Astrocyte of the spinal cord (primary cell): ENCODE measurements around the gene TBL3.
"Not testable (repeated sequence)": the region's sequence is repeated elsewhere in the genome, so short reads cannot be mapped to it uniquely, and the experiment has no call there.

Source experiments
- DNase-seq: peaks from one replicate; pipeline ENCODE4 v3.0.0; 2011; ENCODE audit warnings: low read depth, low spot score
- H3K4me3 ChIP-seq: 2 replicates; pipeline ENCODE4 v1.5.1; 2011; ENCODE audit warnings: low read depth, mild to moderate bottlenecking, low read length, moderate library complexity
- CTCF ChIP-seq: IDR thresholded peaks from 2 replicates; pipeline ENCODE4 v1.5.1; 2012; ENCODE audit warnings: low read depth, mild to moderate bottlenecking, low read length, inconsistent platforms
- in situ Hi-C: cut with HindIII; loops from 2 replicates; pipeline ENCODE4 v1.10.0; 2017; ENCODE audit warnings: low sequenced_read_pairs

The TBL3 gene

GRCh38 chr16:1938910-1939309 is 32.9 kb upstream of the TBL3 start:
- DNase-seq, result no peak
- H3K4me3 ChIP-seq, result no peak overlapping the region
- in situ Hi-C loops, result no loop called here
- TF ChIP-seq CTCF, result no peak

DNA sequence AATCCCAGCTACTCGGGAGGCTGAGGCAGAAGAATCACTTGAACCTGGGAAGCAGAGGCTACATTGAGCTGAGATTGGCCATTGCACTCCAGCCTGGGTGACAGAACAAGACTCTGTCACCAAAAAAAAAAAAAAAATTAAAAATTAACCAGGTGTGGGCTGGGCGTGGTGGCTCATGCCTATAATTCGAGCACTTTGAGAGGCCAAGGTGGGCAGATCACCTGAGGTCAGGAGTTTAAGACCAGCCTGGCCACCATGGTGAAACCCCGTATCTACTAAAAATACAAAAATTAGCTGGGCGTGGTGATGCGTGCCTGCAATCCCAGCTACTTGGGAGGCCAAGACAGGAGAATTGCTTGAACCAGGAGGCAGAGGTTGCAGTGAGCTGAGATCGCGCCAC is 32.0 kb upstream of the TBL3 start:
- H3K4me3 ChIP-seq, in situ Hi-C loops, DNase-seq: not testable (repeated sequence)

- H3K4me3 ChIP-seq, result no peak overlapping the region
- no peak for TF ChIP-seq CTCF
- in situ Hi-C loops, result no loop called here
- DNase-seq, result no peak
Measured at GRCh38 chr16:1940273-1941161, 31.3 kb upstream of the TBL3 start.

GRCh38 chr16:1941162-1942046 is 30.4 kb upstream of the TBL3 start:
- TF ChIP-seq CTCF, result peak; percentile 35
- in situ Hi-C loops, result no loop called here
- DNase-seq, result peak; percentile 74
- peak overlapping the region; percentile 86 for H3K4me3 ChIP-seq

GRCh38 chr16:1942047-1942809 is 29.6 kb upstream of the TBL3 start:
- no peak for TF ChIP-seq CTCF
- no peak for DNase-seq
- peak overlapping the region; percentile 86 for H3K4me3 ChIP-seq
- in situ Hi-C loops, result no loop called here

DNA sequence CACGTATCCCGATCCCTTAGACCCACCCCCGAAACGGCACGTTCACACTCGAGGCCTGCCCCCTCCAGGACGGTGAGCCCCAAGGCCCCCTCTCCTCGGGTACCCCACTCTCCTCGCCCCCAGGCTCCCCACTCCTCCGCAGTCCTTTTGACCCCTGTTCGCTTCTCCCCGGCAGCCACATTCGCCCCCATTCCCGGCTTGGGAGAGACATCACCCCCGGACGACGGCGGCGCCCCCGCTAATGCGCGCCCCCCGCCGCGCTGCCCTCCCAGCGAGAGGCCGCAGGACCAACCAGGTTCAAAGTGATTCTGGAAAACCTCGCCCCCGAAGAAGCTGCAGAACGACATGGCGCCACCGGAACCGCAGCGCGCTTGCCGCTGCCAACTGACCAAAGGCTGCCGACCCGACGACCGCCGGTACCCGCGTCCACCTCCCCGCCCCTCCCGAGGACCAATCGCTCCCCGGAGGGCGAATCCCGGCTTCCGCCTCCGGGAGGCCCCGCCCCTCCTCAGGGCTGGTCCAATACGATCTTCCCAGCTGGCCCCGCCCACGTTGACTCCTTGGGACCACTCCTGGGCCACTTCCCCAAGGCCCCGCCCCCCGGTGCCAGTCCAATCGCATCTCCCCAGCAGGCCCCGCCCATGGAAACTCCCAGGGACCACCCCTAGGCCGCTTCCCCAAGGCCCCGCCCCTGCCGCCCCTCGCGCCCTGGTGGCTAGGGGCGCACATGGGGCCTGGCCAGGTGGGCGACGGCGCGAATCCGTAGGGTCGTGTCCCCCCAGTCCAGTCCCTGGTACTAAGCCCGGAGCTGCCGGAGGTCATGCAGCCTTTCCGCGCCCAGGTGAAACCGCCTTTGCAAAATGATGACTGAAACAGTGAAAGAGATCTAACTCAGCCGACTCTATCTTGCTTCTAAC is 28.8 kb upstream of the TBL3 start, which contains the start of gene MSRB1:
TSS of gene MSRB1 (minus strand) at position 390 of the 917 bp plus-strand sequence. CDS start at position 347, 43 bp downstream.
- DNase-seq, result peak; percentile 98
- H3K4me3 ChIP-seq, result peak within 1 kb of the TSS; percentile 86
- TF ChIP-seq CTCF, result no peak
- in situ Hi-C loops, result no loop called here
